ENCODE results near the gene DPYD.

Gene DPYD

GRCh38 chr1:97204468-97204867 lies 716.4 kb downstream of the DPYD start:
- peak; percentile 29 for DNase-seq (ENCODE audit: low read depth)

GRCh38 chr1:97202481-97203380 lies 718.1 kb downstream of the DPYD start:
- TF ChIP-seq, protein P1, sequence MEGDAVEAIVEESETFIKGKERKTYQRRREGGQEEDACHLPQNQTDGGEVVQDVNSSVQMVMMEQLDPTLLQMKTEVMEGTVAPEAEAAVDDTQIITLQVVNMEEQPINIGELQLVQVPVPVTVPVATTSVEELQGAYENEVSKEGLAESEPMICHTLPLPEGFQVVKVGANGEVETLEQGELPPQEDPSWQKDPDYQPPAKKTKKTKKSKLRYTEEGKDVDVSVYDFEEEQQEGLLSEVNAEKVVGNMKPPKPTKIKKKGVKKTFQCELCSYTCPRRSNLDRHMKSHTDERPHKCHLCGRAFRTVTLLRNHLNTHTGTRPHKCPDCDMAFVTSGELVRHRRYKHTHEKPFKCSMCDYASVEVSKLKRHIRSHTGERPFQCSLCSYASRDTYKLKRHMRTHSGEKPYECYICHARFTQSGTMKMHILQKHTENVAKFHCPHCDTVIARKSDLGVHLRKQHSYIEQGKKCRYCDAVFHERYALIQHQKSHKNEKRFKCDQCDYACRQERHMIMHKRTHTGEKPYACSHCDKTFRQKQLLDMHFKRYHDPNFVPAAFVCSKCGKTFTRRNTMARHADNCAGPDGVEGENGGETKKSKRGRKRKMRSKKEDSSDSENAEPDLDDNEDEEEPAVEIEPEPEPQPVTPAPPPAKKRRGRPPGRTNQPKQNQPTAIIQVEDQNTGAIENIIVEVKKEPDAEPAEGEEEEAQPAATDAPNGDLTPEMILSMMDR (conservative IDR thresholded peaks at IDR 0.05; ENCODE audit: low read depth, low read length): no peak
- no peak for DNase-seq (ENCODE audit: low read depth)
- H3K4me3 ChIP-seq (ENCODE audit: low read length): no peak overlapping the region

More at GRCh38 chr1:97204468-97204867, 716.4 kb downstream of the DPYD start:
- TF ChIP-seq, protein P1 (conservative IDR thresholded peaks at IDR 0.05; ENCODE audit: low read depth, low read length): no peak
- H3K4me3 ChIP-seq (ENCODE audit: low read length): no peak overlapping the region

DNA sequence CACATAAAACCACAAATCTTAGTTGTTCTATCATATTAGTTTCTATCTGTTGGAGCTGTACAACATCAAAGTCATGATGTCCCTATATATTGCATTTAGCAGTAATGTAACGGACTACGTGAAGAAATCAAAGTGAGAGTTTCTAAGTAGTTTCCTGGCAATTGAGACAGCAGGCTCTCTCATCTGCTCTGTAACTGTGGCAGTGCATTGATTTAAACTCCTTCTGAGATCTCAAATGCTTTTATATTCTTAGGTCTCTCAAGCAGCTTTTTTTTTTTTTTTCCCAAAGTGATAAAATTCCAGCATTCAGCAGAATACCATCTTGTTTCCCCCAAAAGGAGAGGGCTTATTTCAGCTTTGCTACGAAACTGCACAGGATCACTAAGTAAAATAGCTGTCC lies 719.2 kb downstream of the DPYD start:
- TF ChIP-seq, protein P1 (conservative IDR thresholded peaks at IDR 0.05; ENCODE audit: low read depth, low read length): no peak

DNA sequence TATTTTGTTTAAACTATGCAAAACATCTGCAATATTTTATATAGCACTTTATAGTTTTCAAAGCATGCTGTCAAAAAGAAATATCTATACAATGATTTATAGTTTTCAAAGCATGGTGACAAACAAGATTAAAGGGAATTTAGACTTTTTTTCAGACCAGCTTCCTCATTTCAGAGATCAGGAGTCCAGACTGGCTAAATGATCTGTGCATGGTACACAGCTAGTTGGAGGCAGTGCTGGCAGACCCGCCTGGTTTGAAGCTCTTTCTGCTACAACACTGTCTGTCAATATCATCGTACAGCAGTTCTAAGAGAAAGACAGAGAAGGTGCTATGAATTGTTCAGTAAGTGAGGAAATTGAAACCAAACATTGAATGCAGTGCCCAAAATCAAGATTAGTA lies 720.2 kb downstream of the DPYD start:
- H3K4me3 ChIP-seq (ENCODE audit: low read length): no peak overlapping the region
- TF ChIP-seq, protein P1 (conservative IDR thresholded peaks at IDR 0.05; ENCODE audit: low read depth, low read length): no peak
- no peak for DNase-seq (ENCODE audit: low read depth)

More for the DNA sequence above, 719.2 kb downstream of the DPYD start:
- H3K4me3 ChIP-seq (ENCODE audit: low read length): no peak overlapping the region
- no peak for DNase-seq (ENCODE audit: low read depth)

- TF ChIP-seq, protein P1 (conservative IDR thresholded peaks at IDR 0.05; ENCODE audit: low read depth, low read length): no peak
- no peak overlapping the region for H3K4me3 ChIP-seq (ENCODE audit: low read length)
- DNase-seq (ENCODE audit: low read depth): no peak
These were observed 723.9 kb downstream of the DPYD start for GRCh38 chr1:97196825-97197516.

DNA sequence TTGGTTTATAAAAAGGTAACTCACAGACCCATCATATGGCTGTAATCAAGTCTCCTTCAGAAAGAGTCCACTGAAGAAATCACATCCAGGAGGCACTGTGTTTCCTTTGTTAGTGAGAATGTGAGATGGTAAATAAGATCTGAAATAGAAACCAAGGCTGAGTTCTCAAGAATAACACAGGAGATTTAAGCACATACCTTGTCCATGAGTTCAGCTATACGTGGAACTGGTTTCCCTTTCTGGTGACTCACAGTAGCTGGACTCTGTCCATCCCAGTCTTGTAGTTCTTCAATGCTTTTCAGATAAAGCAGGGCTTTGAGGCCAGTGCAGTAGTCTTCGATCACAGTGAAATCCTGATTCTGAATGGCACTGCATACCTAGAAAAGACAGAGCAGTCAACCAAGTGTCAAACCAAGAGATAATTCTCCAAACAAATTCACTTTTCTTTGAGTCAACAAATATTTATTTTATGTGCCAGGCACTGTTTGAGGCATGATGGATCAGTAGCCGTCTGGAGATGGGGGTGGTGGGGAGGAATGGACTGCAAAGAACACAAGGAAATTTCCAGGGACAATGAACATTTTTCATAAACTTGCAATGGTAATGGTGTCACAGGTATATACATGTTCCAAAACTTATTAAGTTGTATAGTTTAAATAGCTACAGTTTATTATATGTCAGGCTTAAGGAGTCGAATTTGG lies 727.8 kb downstream of the DPYD start:
- TF ChIP-seq, protein P1 (conservative IDR thresholded peaks at IDR 0.05; ENCODE audit: low read depth, low read length): peak; percentile 40
- peak overlapping the region; percentile 16 for H3K4me3 ChIP-seq (ENCODE audit: low read length)
- DNase-seq (ENCODE audit: low read depth): peak; percentile 98

Data from retinal pigment epithelial cell (primary cell).